Measurements from ENCODE around the gene CLEC2L.

CLEC2L gene

GRCh38 chr7:139575338-139575680 lies 51.8 kb downstream of the CLEC2L start:
- in situ Hi-C loops (cut with HindIII; ENCODE audit: low sequenced_read_pairs) = no loop called here
- no peak for DNase-seq (ENCODE audit: low read depth)
- TF ChIP-seq, protein P1, sequence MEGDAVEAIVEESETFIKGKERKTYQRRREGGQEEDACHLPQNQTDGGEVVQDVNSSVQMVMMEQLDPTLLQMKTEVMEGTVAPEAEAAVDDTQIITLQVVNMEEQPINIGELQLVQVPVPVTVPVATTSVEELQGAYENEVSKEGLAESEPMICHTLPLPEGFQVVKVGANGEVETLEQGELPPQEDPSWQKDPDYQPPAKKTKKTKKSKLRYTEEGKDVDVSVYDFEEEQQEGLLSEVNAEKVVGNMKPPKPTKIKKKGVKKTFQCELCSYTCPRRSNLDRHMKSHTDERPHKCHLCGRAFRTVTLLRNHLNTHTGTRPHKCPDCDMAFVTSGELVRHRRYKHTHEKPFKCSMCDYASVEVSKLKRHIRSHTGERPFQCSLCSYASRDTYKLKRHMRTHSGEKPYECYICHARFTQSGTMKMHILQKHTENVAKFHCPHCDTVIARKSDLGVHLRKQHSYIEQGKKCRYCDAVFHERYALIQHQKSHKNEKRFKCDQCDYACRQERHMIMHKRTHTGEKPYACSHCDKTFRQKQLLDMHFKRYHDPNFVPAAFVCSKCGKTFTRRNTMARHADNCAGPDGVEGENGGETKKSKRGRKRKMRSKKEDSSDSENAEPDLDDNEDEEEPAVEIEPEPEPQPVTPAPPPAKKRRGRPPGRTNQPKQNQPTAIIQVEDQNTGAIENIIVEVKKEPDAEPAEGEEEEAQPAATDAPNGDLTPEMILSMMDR (IDR thresholded peaks at IDR 0.05; ENCODE audit: low read depth, low read length, missing control alignments) = no peak
- H3K4me3 ChIP-seq (ENCODE audit: low read depth, low read length) = no peak overlapping the region

GRCh38 chr7:139576179-139576973 lies 52.9 kb downstream of the CLEC2L start:
- TF ChIP-seq, protein P1 (IDR thresholded peaks at IDR 0.05; ENCODE audit: low read depth, low read length, missing control alignments) = no peak
- DNase-seq (ENCODE audit: low read depth) = no peak
- H3K4me3 ChIP-seq (ENCODE audit: low read depth, low read length) = no peak overlapping the region
- in situ Hi-C loops (cut with HindIII; ENCODE audit: low sequenced_read_pairs) = no loop called here

DNA sequence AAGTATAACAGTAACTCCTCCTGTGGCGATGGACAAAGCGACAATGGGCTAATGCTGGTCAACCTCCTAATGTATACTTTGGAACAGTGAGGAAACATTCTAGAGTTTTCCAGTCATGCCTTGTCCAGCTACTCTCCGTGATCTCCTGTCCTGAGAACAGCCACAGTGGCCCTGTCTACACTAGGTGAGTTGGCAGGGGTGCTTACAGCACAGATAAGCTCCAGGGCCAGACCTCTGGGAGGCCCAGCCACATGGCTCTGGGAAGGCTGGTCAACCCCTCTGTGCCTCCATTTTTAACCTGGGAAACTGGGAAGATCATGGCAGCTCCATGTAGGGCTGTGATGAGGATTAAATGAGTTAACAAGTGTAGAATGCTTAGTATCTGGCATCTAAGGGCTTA lies 57.0 kb downstream of the CLEC2L start:
- TF ChIP-seq, protein P1 (IDR thresholded peaks at IDR 0.05; ENCODE audit: low read depth, low read length, missing control alignments) = no peak
- H3K4me3 ChIP-seq (ENCODE audit: low read depth, low read length) = no peak overlapping the region
- in situ Hi-C loops (cut with HindIII; ENCODE audit: low sequenced_read_pairs) = no loop called here
- DNase-seq (ENCODE audit: low read depth) = no peak

DNA sequence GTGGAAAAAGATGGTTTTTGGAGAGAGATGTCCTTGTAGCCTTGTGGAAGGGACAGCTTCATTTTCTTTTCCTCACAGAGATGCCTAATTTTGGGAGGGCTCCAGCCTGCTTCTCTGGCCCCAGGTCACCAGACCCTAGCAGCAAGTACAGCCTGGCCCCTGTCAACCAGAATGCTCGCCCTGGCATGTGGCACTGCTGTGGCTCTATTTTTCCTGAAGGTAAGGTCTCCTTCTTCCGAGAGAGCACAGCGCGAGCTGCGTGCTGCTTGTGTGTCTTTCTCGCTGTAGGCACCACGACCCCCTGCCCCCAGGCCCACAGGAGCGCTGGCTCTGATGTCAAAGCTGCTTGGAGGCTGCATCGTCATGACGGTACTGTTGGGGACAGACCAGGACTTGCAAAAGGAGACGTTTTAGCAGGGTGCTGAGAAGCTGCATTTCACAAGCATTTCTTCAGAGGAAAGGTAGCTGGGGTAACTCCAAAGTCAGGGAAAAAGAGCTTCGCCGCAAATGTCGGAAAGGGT lies 58.7 kb downstream of the CLEC2L start:
- in situ Hi-C loops (cut with HindIII; ENCODE audit: low sequenced_read_pairs) = no loop called here
- DNase-seq (ENCODE audit: low read depth) = no peak
- H3K4me3 ChIP-seq (ENCODE audit: low read depth, low read length) = no peak overlapping the region
- TF ChIP-seq, protein P1 (IDR thresholded peaks at IDR 0.05; ENCODE audit: low read depth, low read length, missing control alignments) = no peak

- TF ChIP-seq, protein P1 (IDR thresholded peaks at IDR 0.05; ENCODE audit: low read depth, low read length, missing control alignments) = no peak
- in situ Hi-C loops (cut with HindIII; ENCODE audit: low sequenced_read_pairs) = no loop called here
- no peak for DNase-seq (ENCODE audit: low read depth)
- H3K4me3 ChIP-seq (ENCODE audit: low read depth, low read length) = no peak overlapping the region
Measured at GRCh38 chr7:139582671-139583155, 59.2 kb downstream of the CLEC2L start.

GRCh38 chr7:139583826-139584553 lies 60.5 kb downstream of the CLEC2L start:
- in situ Hi-C loops (cut with HindIII; ENCODE audit: low sequenced_read_pairs) = no loop called here
- no peak overlapping the region for H3K4me3 ChIP-seq (ENCODE audit: low read depth, low read length)
- DNase-seq (ENCODE audit: low read depth) = no peak
- TF ChIP-seq, protein P1 (IDR thresholded peaks at IDR 0.05; ENCODE audit: low read depth, low read length, missing control alignments) = no peak

Data from astrocyte of the cerebellum (primary cell).